Nephron (organoid): ENCODE data around the gene TRIO.

ENCODE experiments used
- H3K27ac Mint-ChIP-seq, 3 experiments: 2 replicates each; pipeline ENCODE4 v1.8.0; 2020; ENCODE audit warnings: mixed read lengths in 3 of 3, mild to moderate bottlenecking in 2 of 3, moderate library complexity in 1 of 3
- H3K27me3 Mint-ChIP-seq: 2 replicates; pipeline ENCODE4 v1.8.0; 2021; ENCODE audit warnings: low read depth, mild to moderate bottlenecking, moderate library complexity, mixed read lengths
- H3K36me3 Mint-ChIP-seq: 2 replicates; pipeline ENCODE4 v1.8.0; 2020; ENCODE audit warnings: low read depth, mixed read lengths
- H3K4me1 Mint-ChIP-seq: 2 replicates; pipeline ENCODE4 v1.8.0; 2020; ENCODE audit warnings: mixed read lengths
- H3K4me3 Mint-ChIP-seq, 3 experiments: 2 replicates each; pipeline ENCODE4 v1.8.0; 2020; ENCODE audit warnings: mild to moderate bottlenecking in 3 of 3, mixed read lengths in 3 of 3, moderate library complexity in 2 of 3
- H3K9me3 Mint-ChIP-seq: 2 replicates; pipeline ENCODE4 v1.8.0; 2020; ENCODE audit warnings: mixed read lengths
- CTCF ChIP-seq, 3 experiments: fragments of 200-600 bp; sonication (generic); IDR thresholded peaks; one replicate each; pipeline ENCODE4 v1.5.0; 2021; ENCODE audit warnings: antibody characterized with exemption in 3 of 3; ENCODE audit not compliant: unreplicated experiment in 3 of 3

The TRIO gene

GRCh38 chr5:14347522-14347921, 204.4 kb downstream of the TRIO start:
- H3K9me3 Mint-ChIP-seq = peaks cover 3% of the 10 kb centered on the region
- no peak for TF ChIP-seq CTCF (IDR thresholded peaks at IDR 0.05; ENCODE audit: unreplicated experiment in 3 of 3)
- no peaks in the 10 kb centered on the region for H3K27me3 Mint-ChIP-seq
- H3K4me1 Mint-ChIP-seq = no peaks in the 10 kb centered on the region
- peaks cover 60% of the 10 kb centered on the region for H3K36me3 Mint-ChIP-seq
- no peak overlapping the region for H3K4me3 Mint-ChIP-seq
- H3K27ac Mint-ChIP-seq = no peak overlapping the region

GRCh38 chr5:14348142-14348541, 205.0 kb downstream of the TRIO start:
- H3K4me1 Mint-ChIP-seq = no peaks in the 10 kb centered on the region
- H3K27ac Mint-ChIP-seq = no peak overlapping the region
- no peak for TF ChIP-seq CTCF (IDR thresholded peaks at IDR 0.05; ENCODE audit: unreplicated experiment in 3 of 3)
- H3K4me3 Mint-ChIP-seq = no peak overlapping the region
- H3K9me3 Mint-ChIP-seq = peaks cover 3% of the 10 kb centered on the region
- peaks cover 56% of the 10 kb centered on the region for H3K36me3 Mint-ChIP-seq
- no peaks in the 10 kb centered on the region for H3K27me3 Mint-ChIP-seq

GRCh38 chr5:14349029-14349428, 205.9 kb downstream of the TRIO start:
- no peak for TF ChIP-seq CTCF (IDR thresholded peaks at IDR 0.05; ENCODE audit: unreplicated experiment in 3 of 3)
- H3K4me1 Mint-ChIP-seq = no peaks in the 10 kb centered on the region
- no peaks in the 10 kb centered on the region for H3K27me3 Mint-ChIP-seq
- H3K27ac Mint-ChIP-seq = no peak overlapping the region
- H3K36me3 Mint-ChIP-seq = peaks cover 47% of the 10 kb centered on the region
- no peak overlapping the region for H3K4me3 Mint-ChIP-seq
- peaks cover 3% of the 10 kb centered on the region for H3K9me3 Mint-ChIP-seq

- H3K27ac Mint-ChIP-seq = no peak overlapping the region
- H3K9me3 Mint-ChIP-seq = peaks cover 3% of the 10 kb centered on the region
- no peak for TF ChIP-seq CTCF (IDR thresholded peaks at IDR 0.05; ENCODE audit: unreplicated experiment in 3 of 3)
- H3K27me3 Mint-ChIP-seq = no peaks in the 10 kb centered on the region
- no peak overlapping the region for H3K4me3 Mint-ChIP-seq
- H3K36me3 Mint-ChIP-seq = peaks cover 30% of the 10 kb centered on the region
- H3K4me1 Mint-ChIP-seq = peaks cover 11% of the 10 kb centered on the region
Measured at GRCh38 chr5:14351086-14351661, 208.0 kb downstream of the TRIO start.

GRCh38 chr5:14351845-14352712, 208.9 kb downstream of the TRIO start:
- H3K4me1 Mint-ChIP-seq = peaks cover 13% of the 10 kb centered on the region
- peak; percentile 88 to 92 (median 91) for TF ChIP-seq CTCF (IDR thresholded peaks at IDR 0.05; ENCODE audit: unreplicated experiment in 3 of 3)
- H3K27ac Mint-ChIP-seq = no peak overlapping the region
- no peak overlapping the region for H3K4me3 Mint-ChIP-seq
- H3K27me3 Mint-ChIP-seq = no peaks in the 10 kb centered on the region
- peaks cover 27% of the 10 kb centered on the region for H3K36me3 Mint-ChIP-seq
- H3K9me3 Mint-ChIP-seq = no peaks in the 10 kb centered on the region
